ENCODE results near the gene MKKS.

DNA sequence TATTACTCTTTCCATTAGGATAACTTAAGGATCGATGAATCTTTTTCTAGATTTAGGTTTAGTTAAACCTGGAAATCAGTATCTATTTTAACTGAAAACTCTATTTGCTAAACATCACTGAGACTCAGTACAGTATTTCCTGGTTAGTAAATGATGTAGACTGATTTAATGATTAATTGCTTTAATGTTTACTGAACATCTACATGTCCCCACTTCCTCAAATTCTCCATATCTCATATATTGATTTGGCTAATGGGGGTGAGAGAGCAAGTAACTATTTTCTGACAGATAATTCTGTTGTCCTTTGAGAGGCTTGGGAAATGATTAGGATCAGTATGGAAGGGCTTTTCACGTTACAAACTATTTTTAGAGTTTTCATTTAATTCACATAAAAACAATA is 10.3 kb downstream of the MKKS start:
- no peak for TF ChIP-seq POLR2A (IDR thresholded peaks at IDR 0.05; ENCODE audit: extremely low read depth, insufficient read length)
- TF ChIP-seq, protein P1, sequence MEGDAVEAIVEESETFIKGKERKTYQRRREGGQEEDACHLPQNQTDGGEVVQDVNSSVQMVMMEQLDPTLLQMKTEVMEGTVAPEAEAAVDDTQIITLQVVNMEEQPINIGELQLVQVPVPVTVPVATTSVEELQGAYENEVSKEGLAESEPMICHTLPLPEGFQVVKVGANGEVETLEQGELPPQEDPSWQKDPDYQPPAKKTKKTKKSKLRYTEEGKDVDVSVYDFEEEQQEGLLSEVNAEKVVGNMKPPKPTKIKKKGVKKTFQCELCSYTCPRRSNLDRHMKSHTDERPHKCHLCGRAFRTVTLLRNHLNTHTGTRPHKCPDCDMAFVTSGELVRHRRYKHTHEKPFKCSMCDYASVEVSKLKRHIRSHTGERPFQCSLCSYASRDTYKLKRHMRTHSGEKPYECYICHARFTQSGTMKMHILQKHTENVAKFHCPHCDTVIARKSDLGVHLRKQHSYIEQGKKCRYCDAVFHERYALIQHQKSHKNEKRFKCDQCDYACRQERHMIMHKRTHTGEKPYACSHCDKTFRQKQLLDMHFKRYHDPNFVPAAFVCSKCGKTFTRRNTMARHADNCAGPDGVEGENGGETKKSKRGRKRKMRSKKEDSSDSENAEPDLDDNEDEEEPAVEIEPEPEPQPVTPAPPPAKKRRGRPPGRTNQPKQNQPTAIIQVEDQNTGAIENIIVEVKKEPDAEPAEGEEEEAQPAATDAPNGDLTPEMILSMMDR (IDR thresholded peaks at IDR 0.05; ENCODE audit: low read depth, low read length): no peak

All from NB4 (cell line).